Measurements from ENCODE around the gene ESM1.

DNA sequence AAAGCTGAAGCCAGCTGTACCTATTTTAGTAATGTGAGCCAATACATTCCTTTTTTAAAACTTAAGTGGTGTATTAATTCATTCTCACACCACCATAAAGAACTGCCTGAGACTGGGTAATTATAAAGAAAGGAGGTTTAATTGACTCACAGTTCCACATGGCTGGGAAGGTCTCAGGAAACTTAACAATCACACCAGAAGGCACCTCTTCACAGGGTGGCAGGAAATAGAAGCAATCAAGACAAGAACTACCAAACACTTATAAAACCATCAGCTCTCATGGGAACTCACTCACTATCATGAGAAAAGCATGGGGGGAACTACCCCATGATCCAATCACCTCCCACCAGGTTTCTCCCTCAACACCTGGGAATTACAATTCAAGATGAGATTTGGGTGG is 21.0 kb downstream of the ESM1 start:
- TF ChIP-seq, protein P1, sequence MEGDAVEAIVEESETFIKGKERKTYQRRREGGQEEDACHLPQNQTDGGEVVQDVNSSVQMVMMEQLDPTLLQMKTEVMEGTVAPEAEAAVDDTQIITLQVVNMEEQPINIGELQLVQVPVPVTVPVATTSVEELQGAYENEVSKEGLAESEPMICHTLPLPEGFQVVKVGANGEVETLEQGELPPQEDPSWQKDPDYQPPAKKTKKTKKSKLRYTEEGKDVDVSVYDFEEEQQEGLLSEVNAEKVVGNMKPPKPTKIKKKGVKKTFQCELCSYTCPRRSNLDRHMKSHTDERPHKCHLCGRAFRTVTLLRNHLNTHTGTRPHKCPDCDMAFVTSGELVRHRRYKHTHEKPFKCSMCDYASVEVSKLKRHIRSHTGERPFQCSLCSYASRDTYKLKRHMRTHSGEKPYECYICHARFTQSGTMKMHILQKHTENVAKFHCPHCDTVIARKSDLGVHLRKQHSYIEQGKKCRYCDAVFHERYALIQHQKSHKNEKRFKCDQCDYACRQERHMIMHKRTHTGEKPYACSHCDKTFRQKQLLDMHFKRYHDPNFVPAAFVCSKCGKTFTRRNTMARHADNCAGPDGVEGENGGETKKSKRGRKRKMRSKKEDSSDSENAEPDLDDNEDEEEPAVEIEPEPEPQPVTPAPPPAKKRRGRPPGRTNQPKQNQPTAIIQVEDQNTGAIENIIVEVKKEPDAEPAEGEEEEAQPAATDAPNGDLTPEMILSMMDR (IDR thresholded peaks at IDR 0.05; ENCODE audit: extremely low read depth in 1 of 2, insufficient read depth in 1 of 2, low read depth in 1 of 2, low read length in 2 of 2) = no peak
- TF ChIP-seq GATA2 (IDR thresholded peaks at IDR 0.05; ENCODE audit: insufficient read depth, insufficient read length, low read depth, low read length) (no peak), EZH2 (IDR thresholded peaks at IDR 0.05; ENCODE audit: borderline replicate concordance, low read depth, low read length, severe bottlenecking) (no peak), FOS (IDR thresholded peaks at IDR 0.05; ENCODE audit: borderline replicate concordance, insufficient read depth, low read length) (no peak), POLR2A (IDR thresholded peaks at IDR 0.05; ENCODE audit: low read depth, low read length) (no peak), POLR2AphosphoS5 (IDR thresholded peaks at IDR 0.05; ENCODE audit: insufficient read depth, low read depth, low read length) (no peak), MYC (IDR thresholded peaks at IDR 0.05; ENCODE audit: low read depth, low read length) (no peak)
- TF ChIP-seq, protein P2, sequence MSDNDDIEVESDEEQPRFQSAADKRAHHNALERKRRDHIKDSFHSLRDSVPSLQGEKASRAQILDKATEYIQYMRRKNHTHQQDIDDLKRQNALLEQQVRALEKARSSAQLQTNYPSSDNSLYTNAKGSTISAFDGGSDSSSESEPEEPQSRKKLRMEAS (IDR thresholded peaks at IDR 0.05; ENCODE audit: insufficient read depth, insufficient read length) = no peak
